GM19351 (cell line): Measurements from ENCODE around the gene GPC6.

ENCODE experiments used
- ATAC-seq: cut with Tn5 transposase; IDR thresholded peaks from one replicate; pipeline ENCODE4 v1.9.1; 2021; ENCODE audit warnings: mild to moderate bottlenecking, moderate library complexity; ENCODE audit not compliant: unreplicated experiment

Gene GPC6

GRCh38 chr13:94139393-94139995, 912.9 kb downstream of the GPC6 start:
- no peak for ATAC-seq

GRCh38 chr13:94140027-94140426, 913.4 kb downstream of the GPC6 start:
- ATAC-seq, result no peak

GRCh38 chr13:94140511-94140910, 913.9 kb downstream of the GPC6 start:
- ATAC-seq, result no peak

GRCh38 chr13:94143624-94144350, 917.2 kb downstream of the GPC6 start:
- ATAC-seq, result no peak

GRCh38 chr13:94145966-94146365, 919.4 kb downstream of the GPC6 start:
- ATAC-seq, result no peak

- ATAC-seq, result no peak
These were observed 927.0 kb downstream of the GPC6 start for GRCh38 chr13:94153586-94153985.

GRCh38 chr13:94154367-94154766, 927.8 kb downstream of the GPC6 start:
- no peak for ATAC-seq

GRCh38 chr13:94157705-94158218, 931.2 kb downstream of the GPC6 start:
- no peak for ATAC-seq

GRCh38 chr13:94160875-94161274, 934.3 kb downstream of the GPC6 start:
- no peak for ATAC-seq

- ATAC-seq, result no peak
These were observed 935.7 kb downstream of the GPC6 start for GRCh38 chr13:94162289-94162688.

GRCh38 chr13:94163535-94163934, 936.9 kb downstream of the GPC6 start:
- no peak for ATAC-seq

- no peak for ATAC-seq
These were observed 942.3 kb downstream of the GPC6 start for GRCh38 chr13:94168783-94169453.

- ATAC-seq, result no peak
These were observed 943.0 kb downstream of the GPC6 start for GRCh38 chr13:94169454-94170144.

- ATAC-seq, result no peak
These were observed 943.6 kb downstream of the GPC6 start for GRCh38 chr13:94170145-94170571.

GRCh38 chr13:94172416-94172815, 945.8 kb downstream of the GPC6 start:
- ATAC-seq, result no peak

- ATAC-seq, result no peak
These were observed 946.8 kb downstream of the GPC6 start for GRCh38 chr13:94173312-94173854.

GRCh38 chr13:94174009-94174408, 947.4 kb downstream of the GPC6 start:
- no peak for ATAC-seq

GRCh38 chr13:94175076-94175475, 948.5 kb downstream of the GPC6 start:
- no peak for ATAC-seq

GRCh38 chr13:94176561-94176960, 950.0 kb downstream of the GPC6 start:
- no peak for ATAC-seq

GRCh38 chr13:94177041-94177440, 950.4 kb downstream of the GPC6 start:
- no peak for ATAC-seq

GRCh38 chr13:94178625-94179244, 952.1 kb downstream of the GPC6 start:
- no peak for ATAC-seq
